Measurements from ENCODE around the gene STK32A.

- no peak for TF ChIP-seq ATOH8 (CRISPR knock-in tag; IDR thresholded peaks at IDR 0.05; ENCODE audit: low read depth)
- TF ChIP-seq FOSL2 (IDR thresholded peaks at IDR 0.05): no peak
- no peak for TF ChIP-seq FOSL2 (CRISPR knock-in tag; IDR thresholded peaks at IDR 0.05)
- TF ChIP-seq NR3C1 (IDR thresholded peaks at IDR 0.05): no peak
- TF ChIP-seq RCOR1 (IDR thresholded peaks at IDR 0.05; ENCODE audit: low read depth, low read length): no peak
- TF ChIP-seq RAD21 (conservative IDR thresholded peaks at IDR 0.05 in 1 of 2, IDR thresholded peaks at IDR 0.05 in 1 of 2): no peak
- TF ChIP-seq, protein P1, sequence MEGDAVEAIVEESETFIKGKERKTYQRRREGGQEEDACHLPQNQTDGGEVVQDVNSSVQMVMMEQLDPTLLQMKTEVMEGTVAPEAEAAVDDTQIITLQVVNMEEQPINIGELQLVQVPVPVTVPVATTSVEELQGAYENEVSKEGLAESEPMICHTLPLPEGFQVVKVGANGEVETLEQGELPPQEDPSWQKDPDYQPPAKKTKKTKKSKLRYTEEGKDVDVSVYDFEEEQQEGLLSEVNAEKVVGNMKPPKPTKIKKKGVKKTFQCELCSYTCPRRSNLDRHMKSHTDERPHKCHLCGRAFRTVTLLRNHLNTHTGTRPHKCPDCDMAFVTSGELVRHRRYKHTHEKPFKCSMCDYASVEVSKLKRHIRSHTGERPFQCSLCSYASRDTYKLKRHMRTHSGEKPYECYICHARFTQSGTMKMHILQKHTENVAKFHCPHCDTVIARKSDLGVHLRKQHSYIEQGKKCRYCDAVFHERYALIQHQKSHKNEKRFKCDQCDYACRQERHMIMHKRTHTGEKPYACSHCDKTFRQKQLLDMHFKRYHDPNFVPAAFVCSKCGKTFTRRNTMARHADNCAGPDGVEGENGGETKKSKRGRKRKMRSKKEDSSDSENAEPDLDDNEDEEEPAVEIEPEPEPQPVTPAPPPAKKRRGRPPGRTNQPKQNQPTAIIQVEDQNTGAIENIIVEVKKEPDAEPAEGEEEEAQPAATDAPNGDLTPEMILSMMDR (IDR thresholded peaks at IDR 0.05): no peak
- TF ChIP-seq CEBPB (IDR thresholded peaks at IDR 0.05): no peak
- TF ChIP-seq EHMT2 (IDR thresholded peaks at IDR 0.05; ENCODE audit: low read depth): no peak
- no peak for TF ChIP-seq CHD4 (IDR thresholded peaks at IDR 0.05; ENCODE audit: borderline replicate concordance)
Observed at GRCh38 chr5:147412561-147412960, 177.7 kb downstream of the STK32A start.

Data from A549 (cell line).